HL-60 (cell line): ENCODE results near the gene RBBP8.

Experiments used
- DNase-seq, 2 experiments: peaks; one replicate each; pipeline ENCODE4 v3.0.0-alpha.2; 2010 to 2020; ENCODE audit warnings: low read depth in 1 of 2, low spot score in 1 of 2
- H3K27ac ChIP-seq: fragments of 250-450 bp; sonication (Bioruptor Pico); replicated peaks from 2 replicates; pipeline ENCODE4 v1.5.1; 2020; ENCODE audit warnings: mild to moderate bottlenecking, moderate library complexity
- H3K27me3 ChIP-seq: fragments of 250-450 bp; sonication (Bioruptor Pico); 2 replicates; pipeline ENCODE4 v1.5.1; 2021; ENCODE audit warnings: mild to moderate bottlenecking, moderate library complexity; ENCODE audit not compliant: insufficient read depth, poor library complexity, severe bottlenecking
- H3K4me3 ChIP-seq: replicated peaks from 2 replicates; pipeline ENCODE4 v1.5.1; 2011; ENCODE audit warnings: mild to moderate bottlenecking, control low read depth, low read length; ENCODE audit not compliant: insufficient read depth
- GABPA ChIP-seq: IDR thresholded peaks from 2 replicates; pipeline ENCODE4 v1.6.1; 2012; ENCODE audit warnings: low read depth
- POLR2AphosphoS5 ChIP-seq: IDR thresholded peaks from 2 replicates; pipeline ENCODE4 v1.6.1; 2012; ENCODE audit warnings: low read depth
- SPI1 ChIP-seq: IDR thresholded peaks from 2 replicates; pipeline ENCODE4 v1.6.1; 2012; ENCODE audit warnings: low read depth, mild to moderate bottlenecking, borderline replicate concordance
- TF ChIP-seq, protein P1 (sequence below): IDR thresholded peaks from 2 replicates; pipeline ENCODE4 v1.6.1; 2012; ENCODE audit warnings: low read depth; ENCODE audit not compliant: insufficient replicate concordance
- TF ChIP-seq, protein P2 (sequence below): IDR thresholded peaks from one replicate; pipeline ENCODE4 v1.5.1; 2011; ENCODE audit warnings: low read length, control low read depth, inconsistent platforms; ENCODE audit not compliant: insufficient read depth

The RBBP8 gene

DNA sequence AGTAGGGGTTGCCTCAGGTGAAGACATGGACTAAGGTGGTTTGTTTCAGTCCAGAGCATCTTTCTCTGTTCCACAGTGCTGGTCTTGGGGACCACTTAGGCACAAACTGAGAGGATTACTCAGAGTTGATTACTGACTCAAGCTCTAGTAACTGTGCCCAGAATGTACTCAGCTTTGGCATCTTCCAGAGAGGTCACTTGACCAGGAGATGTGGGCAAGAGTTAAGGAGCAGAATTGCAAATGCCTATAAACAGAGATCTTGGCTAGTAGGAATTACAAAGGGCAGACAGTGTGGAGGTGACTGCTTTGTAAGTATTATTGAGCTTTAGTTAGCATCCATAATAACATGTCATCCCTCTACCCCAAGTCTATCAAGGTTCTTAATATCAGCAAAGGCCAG is 109.0 kb downstream of the RBBP8 start:
- no peak for DNase-seq
- Histone ChIP-seq H3K4me3 (no peak overlapping the region), H3K27me3 (no peaks in the 10 kb centered on the region), H3K27ac (no peak overlapping the region)
- TF ChIP-seq SPI1: no peak
- no peak for TF ChIP-seq POLR2AphosphoS5
- TF ChIP-seq, protein P1, sequence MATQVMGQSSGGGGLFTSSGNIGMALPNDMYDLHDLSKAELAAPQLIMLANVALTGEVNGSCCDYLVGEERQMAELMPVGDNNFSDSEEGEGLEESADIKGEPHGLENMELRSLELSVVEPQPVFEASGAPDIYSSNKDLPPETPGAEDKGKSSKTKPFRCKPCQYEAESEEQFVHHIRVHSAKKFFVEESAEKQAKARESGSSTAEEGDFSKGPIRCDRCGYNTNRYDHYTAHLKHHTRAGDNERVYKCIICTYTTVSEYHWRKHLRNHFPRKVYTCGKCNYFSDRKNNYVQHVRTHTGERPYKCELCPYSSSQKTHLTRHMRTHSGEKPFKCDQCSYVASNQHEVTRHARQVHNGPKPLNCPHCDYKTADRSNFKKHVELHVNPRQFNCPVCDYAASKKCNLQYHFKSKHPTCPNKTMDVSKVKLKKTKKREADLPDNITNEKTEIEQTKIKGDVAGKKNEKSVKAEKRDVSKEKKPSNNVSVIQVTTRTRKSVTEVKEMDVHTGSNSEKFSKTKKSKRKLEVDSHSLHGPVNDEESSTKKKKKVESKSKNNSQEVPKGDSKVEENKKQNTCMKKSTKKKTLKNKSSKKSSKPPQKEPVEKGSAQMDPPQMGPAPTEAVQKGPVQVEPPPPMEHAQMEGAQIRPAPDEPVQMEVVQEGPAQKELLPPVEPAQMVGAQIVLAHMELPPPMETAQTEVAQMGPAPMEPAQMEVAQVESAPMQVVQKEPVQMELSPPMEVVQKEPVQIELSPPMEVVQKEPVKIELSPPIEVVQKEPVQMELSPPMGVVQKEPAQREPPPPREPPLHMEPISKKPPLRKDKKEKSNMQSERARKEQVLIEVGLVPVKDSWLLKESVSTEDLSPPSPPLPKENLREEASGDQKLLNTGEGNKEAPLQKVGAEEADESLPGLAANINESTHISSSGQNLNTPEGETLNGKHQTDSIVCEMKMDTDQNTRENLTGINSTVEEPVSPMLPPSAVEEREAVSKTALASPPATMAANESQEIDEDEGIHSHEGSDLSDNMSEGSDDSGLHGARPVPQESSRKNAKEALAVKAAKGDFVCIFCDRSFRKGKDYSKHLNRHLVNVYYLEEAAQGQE: no peak
- no peak for TF ChIP-seq GABPA

DNA sequence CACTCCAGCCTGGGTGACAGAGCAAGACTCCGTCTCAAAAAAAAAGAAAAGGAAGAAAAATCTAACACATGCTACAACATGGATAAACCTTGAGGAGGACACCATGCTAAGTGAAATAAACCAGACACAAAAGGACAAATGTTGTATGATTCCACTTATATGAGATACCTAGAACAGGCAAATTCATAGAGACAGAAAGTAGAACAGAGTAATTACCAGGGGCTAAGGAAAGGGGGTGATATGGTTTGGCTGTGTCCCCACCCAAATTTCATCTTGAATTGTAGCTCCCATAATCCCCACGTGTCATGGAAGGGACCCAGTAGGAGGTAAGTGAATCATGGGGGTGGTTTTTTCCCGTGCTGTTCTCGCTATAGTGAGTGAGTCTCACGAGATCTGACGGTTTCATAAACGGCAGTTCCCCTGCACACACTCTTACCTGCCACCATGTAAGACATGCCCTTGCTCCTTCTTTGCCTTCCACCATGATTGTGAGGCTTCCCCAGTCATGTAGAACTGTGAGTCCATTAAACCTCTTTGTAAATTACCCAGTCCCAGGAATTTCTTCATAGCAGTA is 110.8 kb downstream of the RBBP8 start:
- no peak overlapping the region for H3K4me3 ChIP-seq
- no peak for DNase-seq
- H3K27me3 ChIP-seq: no peaks in the 10 kb centered on the region
- H3K27ac ChIP-seq: no peak overlapping the region
- TF ChIP-seq SPI1 (no peak), GABPA (no peak), POLR2AphosphoS5 (no peak)
- TF ChIP-seq, protein P1: no peak
- TF ChIP-seq, protein P2, sequence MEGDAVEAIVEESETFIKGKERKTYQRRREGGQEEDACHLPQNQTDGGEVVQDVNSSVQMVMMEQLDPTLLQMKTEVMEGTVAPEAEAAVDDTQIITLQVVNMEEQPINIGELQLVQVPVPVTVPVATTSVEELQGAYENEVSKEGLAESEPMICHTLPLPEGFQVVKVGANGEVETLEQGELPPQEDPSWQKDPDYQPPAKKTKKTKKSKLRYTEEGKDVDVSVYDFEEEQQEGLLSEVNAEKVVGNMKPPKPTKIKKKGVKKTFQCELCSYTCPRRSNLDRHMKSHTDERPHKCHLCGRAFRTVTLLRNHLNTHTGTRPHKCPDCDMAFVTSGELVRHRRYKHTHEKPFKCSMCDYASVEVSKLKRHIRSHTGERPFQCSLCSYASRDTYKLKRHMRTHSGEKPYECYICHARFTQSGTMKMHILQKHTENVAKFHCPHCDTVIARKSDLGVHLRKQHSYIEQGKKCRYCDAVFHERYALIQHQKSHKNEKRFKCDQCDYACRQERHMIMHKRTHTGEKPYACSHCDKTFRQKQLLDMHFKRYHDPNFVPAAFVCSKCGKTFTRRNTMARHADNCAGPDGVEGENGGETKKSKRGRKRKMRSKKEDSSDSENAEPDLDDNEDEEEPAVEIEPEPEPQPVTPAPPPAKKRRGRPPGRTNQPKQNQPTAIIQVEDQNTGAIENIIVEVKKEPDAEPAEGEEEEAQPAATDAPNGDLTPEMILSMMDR: no peak

DNA sequence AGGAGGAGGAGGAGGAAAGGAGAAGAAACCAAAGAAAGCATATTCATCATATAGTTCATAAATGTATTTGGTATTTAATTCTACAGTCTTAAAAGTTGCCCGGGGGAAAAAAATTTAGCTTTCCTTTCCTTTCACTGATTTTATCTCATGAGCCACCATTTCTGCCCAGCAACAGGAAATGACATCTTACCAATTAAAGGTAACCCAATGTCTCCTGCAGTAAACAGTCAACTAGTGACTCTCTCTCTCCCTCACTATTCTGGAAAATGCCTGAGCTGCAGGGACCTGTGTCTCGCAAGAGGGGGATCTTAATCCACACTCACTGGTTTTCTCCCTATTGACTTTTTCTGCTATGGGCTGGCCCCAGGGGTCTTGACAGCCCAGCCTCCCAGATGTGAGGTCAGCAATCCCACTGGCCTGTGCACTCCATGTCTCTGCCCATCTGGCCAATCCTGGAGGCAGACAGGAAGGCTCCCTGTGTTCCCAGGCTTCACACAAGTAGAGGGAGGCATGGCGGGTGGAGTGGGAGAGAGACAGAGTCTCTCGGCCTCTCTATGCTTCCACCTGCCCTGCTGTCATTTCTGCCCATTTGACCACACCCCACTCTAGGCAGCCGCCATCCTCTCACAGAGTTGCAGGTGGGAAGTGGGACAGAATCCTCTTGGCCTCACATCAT is 116.7 kb downstream of the RBBP8 start:
- Histone ChIP-seq H3K27ac (no peak overlapping the region), H3K4me3 (no peak overlapping the region), H3K27me3 (no peaks in the 10 kb centered on the region)
- no peak for DNase-seq
- TF ChIP-seq GABPA (no peak), SPI1 (no peak), POLR2AphosphoS5 (no peak)
- TF ChIP-seq, protein P1: no peak
- TF ChIP-seq, protein P2: no peak
